Neural crest cell (in vitro differentiated cells): ENCODE data around the gene ASF1B. TPM values are rescaled to one million over a fixed set of nuclear protein-coding genes. Genes with fewer than 3 reads are reported as not detected.
A peak's percentile ranks its signal among the peaks of the same experiment; 100 is the strongest.

Experiments used
- DNase-seq: peaks from one replicate; pipeline ENCODE4 v3.0.0; 2021; ENCODE audit warnings: low read depth, mixed read lengths, low spot score
- H3K27ac Mint-ChIP-seq: one replicate; pipeline ENCODE4 v1.8.0; 2021; ENCODE audit warnings: mild to moderate bottlenecking, mixed read lengths; ENCODE audit not compliant: unreplicated experiment
- H3K27me3 Mint-ChIP-seq: 2 replicates; pipeline ENCODE4 v1.8.0; 2021; ENCODE audit warnings: low read depth, mild to moderate bottlenecking, mixed read lengths
- H3K36me3 Mint-ChIP-seq: 2 replicates; pipeline ENCODE4 v1.8.0; 2021; ENCODE audit warnings: low read depth, mild to moderate bottlenecking, mixed read lengths
- H3K4me1 Mint-ChIP-seq: 2 replicates; pipeline ENCODE4 v1.8.0; 2021; ENCODE audit warnings: mixed read lengths
- H3K4me3 Mint-ChIP-seq: one replicate; pipeline ENCODE4 v1.8.0; 2021; ENCODE audit warnings: mild to moderate bottlenecking, mixed read lengths
- H3K9me3 Mint-ChIP-seq: 2 replicates; pipeline ENCODE4 v1.8.0; 2021; ENCODE audit warnings: mixed read lengths
- CTCF ChIP-seq: fragments of 200-600 bp; sonication (generic); conservative IDR thresholded peaks from 2 replicates; pipeline ENCODE4 v1.5.0; 2021; ENCODE audit warnings: antibody characterized with exemption, mild to moderate bottlenecking
- total RNA-seq: library from RNA; stranded (reverse); gene quantifications from 2 replicates; pipeline ENCODE4 v1.2.1, GENCODE V29; 2021

ASF1B gene
- total RNA-seq, 1 donor from 2014 or later = 55.6 TPM

GRCh38 chr19:14167576-14168138, 31.3 kb upstream of the ASF1B start:
- Mint-ChIP-seq H3K36me3 (peaks cover 16% of the 10 kb centered on the region), H3K4me3 (no peak overlapping the region), H3K4me1 (peaks cover 12% of the 10 kb centered on the region), H3K27ac (no peak overlapping the region), H3K27me3 (no peaks in the 10 kb centered on the region), H3K9me3 (no peaks in the 10 kb centered on the region)
- no peak for DNase-seq
- no peak for TF ChIP-seq CTCF

- no peak overlapping the region for H3K27ac Mint-ChIP-seq
- H3K36me3 Mint-ChIP-seq = peaks cover 16% of the 10 kb centered on the region
- peaks cover 12% of the 10 kb centered on the region for H3K4me1 Mint-ChIP-seq
- no peaks in the 10 kb centered on the region for H3K27me3 Mint-ChIP-seq
- DNase-seq = no peak
- H3K4me3 Mint-ChIP-seq = no peak overlapping the region
- H3K9me3 Mint-ChIP-seq = no peaks in the 10 kb centered on the region
- no peak for TF ChIP-seq CTCF
These were observed 30.7 kb upstream of the ASF1B start for GRCh38 chr19:14166999-14167575.

GRCh38 chr19:14165990-14166830, 29.8 kb upstream of the ASF1B start:
- no peak for DNase-seq
- Mint-ChIP-seq H3K36me3 (peaks cover 12% of the 10 kb centered on the region), H3K27ac (no peak overlapping the region)

GRCh38 chr19:14164724-14165493, 28.5 kb upstream of the ASF1B start:
- no peaks in the 10 kb centered on the region for H3K36me3 Mint-ChIP-seq
- H3K4me3 Mint-ChIP-seq = no peak overlapping the region
- TF ChIP-seq CTCF = no peak
- H3K27me3 Mint-ChIP-seq = no peaks in the 10 kb centered on the region
- no peaks in the 10 kb centered on the region for H3K9me3 Mint-ChIP-seq
- H3K4me1 Mint-ChIP-seq = peaks cover 12% of the 10 kb centered on the region
- H3K27ac Mint-ChIP-seq = no peak overlapping the region
- DNase-seq = no peak

More at GRCh38 chr19:14165990-14166830, 29.8 kb upstream of the ASF1B start:
- TF ChIP-seq CTCF = no peak
- no peaks in the 10 kb centered on the region for H3K9me3 Mint-ChIP-seq
- peaks cover 12% of the 10 kb centered on the region for H3K4me1 Mint-ChIP-seq
- peak overlapping the region; percentile 41 for H3K4me3 Mint-ChIP-seq
- H3K27me3 Mint-ChIP-seq = no peaks in the 10 kb centered on the region

- Mint-ChIP-seq H3K27ac (peak overlapping the region; percentile 19), H3K9me3 (no peaks in the 10 kb centered on the region), H3K4me3 (no peak overlapping the region), H3K4me1 (peaks cover 12% of the 10 kb centered on the region), H3K27me3 (no peaks in the 10 kb centered on the region), H3K36me3 (no peaks in the 10 kb centered on the region)
- no peak for TF ChIP-seq CTCF
- DNase-seq = no peak
These were observed 27.7 kb upstream of the ASF1B start for GRCh38 chr19:14164082-14164481.
